ENCODE measurements around the gene HES4.

HES4 gene

GRCh38 chr1:999725-1000356, at the start of gene HES4:
HES4 (minus strand) TSS chr1:1000097; CDS start chr1:999973, 124 bp downstream.
- no peak for DNase-seq (ENCODE audit: low read depth, low spot score)

GRCh38 chr1:1048765-1049164, 48.9 kb upstream of the HES4 start:
- DNase-seq (ENCODE audit: low read depth, low spot score) = no peak

DNA sequence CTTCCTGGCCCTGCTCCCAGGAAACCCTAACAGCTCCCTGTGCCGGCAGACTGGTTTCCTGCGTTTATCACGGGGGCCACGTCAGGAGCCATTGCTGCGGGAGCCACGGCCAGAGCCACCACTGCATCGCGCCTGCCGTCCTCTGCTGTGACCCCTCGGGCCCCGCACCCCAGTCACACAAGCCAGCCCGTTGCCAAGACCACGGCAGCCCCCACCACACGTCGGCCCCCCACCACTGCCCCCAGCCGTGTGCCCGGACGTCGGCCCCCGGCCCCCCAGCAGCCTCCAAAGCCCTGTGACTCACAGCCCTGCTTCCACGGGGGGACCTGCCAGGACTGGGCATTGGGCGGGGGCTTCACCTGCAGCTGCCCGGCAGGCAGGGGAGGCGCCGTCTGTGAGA, 48.1 kb upstream of the HES4 start:
- no peak for DNase-seq (ENCODE audit: low read depth, low spot score)

- no peak for DNase-seq (ENCODE audit: low read depth, low spot score)
Measured at GRCh38 chr1:1047407-1047806, 47.5 kb upstream of the HES4 start.

GRCh38 chr1:1046767-1047166, 46.9 kb upstream of the HES4 start:
- DNase-seq (ENCODE audit: low read depth, low spot score) = no peak

GRCh38 chr1:1046243-1046642, 46.3 kb upstream of the HES4 start:
- DNase-seq (ENCODE audit: low read depth, low spot score) = no peak

DNA sequence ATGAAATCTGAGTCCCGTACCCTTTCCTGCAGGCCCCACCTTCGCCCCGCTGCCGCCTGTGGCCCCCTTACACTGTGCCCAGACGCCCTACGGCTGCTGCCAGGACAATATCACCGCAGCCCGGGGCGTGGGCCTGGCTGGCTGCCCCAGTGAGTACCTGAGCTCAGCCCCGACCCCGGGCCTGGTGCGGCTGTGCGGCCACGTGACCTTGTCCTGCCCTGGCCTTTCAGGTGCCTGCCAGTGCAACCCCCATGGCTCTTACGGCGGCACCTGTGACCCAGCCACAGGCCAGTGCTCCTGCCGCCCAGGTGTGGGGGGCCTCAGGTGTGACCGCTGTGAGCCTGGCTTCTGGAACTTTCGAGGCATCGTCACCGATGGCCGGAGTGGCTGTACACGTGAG, 45.2 kb upstream of the HES4 start:
- no peak for DNase-seq (ENCODE audit: low read depth, low spot score)

DNA sequence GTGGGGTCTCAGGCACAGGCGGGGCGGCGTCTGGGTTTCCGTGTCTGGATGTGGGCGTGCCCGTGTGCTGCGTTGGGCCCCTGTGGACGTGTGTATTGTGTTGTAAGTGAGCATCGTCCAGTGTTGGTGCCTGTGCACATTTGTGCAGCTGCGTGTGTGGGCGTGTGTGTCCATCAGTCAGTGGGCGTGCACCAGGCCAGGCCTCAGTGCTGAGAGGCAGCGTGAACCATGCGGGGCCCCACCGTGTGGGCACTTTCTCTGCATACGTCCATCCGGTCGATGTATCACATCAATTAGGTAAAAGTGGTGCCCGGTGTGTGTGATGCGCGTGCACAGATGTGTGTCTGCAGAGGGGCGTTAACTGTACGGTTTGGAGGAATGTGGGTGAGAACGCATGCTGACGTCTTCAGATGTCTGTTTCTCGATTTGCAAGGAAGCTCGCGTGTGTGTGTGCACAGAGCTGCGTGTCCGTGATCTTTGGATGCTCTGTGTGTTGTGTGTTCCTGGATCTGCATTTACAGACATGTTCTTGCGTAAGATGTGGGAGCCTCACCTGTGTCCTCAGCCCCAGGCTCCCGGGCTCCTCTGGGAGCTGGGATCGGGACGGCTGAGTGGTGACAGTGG, 44.7 kb upstream of the HES4 start:
- DNase-seq (ENCODE audit: low read depth, low spot score) = no peak

DNA sequence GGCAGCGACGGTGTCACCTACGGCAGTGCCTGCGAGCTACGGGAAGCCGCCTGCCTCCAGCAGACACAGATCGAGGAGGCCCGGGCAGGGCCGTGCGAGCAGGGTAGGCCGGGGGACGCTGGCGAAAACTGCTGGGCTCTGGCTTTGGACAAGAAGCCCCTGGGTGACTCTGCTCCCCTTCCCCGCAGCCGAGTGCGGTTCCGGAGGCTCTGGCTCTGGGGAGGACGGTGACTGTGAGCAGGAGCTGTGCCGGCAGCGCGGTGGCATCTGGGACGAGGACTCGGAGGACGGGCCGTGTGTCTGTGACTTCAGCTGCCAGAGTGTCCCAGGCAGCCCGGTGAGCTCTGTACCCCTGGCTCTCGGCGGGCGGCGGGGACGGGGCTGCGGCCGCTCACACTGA, 44.0 kb upstream of the HES4 start:
- DNase-seq (ENCODE audit: low read depth, low spot score) = no peak

DNA sequence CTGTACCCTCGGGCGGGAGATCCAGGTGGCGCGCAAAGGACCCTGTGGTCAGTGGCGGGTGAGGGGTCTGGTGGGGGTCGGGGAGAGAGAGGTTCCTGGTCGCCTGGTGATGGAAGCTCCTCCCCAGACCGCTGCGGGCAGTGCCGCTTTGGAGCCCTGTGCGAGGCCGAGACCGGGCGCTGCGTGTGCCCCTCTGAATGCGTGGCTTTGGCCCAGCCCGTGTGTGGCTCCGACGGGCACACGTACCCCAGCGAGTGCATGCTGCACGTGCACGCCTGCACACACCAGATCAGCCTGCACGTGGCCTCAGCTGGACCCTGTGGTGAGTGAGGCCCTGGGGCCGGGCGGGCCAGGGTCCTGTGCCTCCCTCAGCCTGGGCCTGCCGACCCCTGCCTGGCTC, 43.5 kb upstream of the HES4 start:
- DNase-seq (ENCODE audit: low read depth, low spot score) = no peak

DNA sequence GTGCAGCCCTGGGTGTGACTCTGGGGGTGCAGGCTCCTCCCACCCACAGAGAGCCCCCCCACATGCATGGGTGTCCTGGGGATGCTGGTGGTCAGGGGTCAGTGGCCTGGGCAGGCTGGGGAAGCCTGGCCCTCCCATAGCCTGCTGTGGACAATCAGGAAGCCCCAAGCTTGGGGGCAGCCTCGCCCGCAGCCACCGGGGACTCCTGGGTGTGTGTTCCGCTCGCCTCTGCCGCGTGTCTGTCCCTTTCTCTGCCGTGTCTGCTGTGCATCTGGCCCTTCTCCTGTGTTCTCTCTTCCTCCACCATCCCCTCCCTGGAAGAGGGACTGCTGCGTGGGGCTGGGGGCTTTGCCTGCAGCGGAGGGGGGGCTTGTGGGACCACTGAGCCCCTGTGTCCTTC, 42.9 kb upstream of the HES4 start:
- DNase-seq (ENCODE audit: low read depth, low spot score) = no peak

DNA sequence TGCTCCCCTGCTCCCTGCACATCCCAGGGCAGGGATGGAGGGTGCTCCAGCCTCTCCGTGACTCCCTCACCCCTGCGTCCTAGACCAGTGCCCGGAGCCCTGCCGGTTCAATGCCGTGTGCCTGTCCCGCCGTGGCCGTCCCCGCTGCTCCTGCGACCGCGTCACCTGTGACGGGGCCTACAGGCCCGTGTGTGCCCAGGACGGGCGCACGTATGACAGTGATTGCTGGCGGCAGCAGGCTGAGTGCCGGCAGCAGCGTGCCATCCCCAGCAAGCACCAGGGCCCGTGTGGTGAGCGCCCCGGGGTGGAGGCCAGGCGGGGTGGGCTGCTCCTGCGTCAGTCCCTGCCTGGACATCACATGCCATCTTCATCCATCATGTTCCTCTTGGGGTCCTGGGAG, 42.0 kb upstream of the HES4 start:
- no peak for DNase-seq (ENCODE audit: low read depth, low spot score)

DNA sequence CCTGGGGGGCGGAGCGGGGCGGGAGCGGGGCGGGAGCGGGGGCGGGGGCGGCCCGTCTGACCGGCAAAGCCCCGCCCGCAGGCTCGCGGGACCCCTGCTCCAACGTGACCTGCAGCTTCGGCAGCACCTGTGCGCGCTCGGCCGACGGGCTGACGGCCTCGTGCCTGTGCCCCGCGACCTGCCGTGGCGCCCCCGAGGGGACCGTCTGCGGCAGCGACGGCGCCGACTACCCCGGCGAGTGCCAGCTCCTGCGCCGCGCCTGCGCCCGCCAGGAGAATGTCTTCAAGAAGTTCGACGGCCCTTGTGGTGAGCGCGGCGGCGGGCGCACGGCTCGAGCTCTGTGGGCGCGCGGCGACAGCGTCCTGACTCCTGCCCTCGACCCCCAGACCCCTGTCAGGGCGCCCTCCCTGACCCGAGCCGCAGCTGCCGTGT, 41.2 kb upstream of the HES4 start:
- no peak for DNase-seq (ENCODE audit: low read depth, low spot score)

GRCh38 chr1:1040004-1040991, 40.4 kb upstream of the HES4 start:
- DNase-seq (ENCODE audit: low read depth, low spot score) = no peak

GRCh38 chr1:1039145-1039910, 39.4 kb upstream of the HES4 start:
- DNase-seq (ENCODE audit: low read depth, low spot score) = no peak

GRCh38 chr1:1038694-1039093, 38.8 kb upstream of the HES4 start:
- no peak for DNase-seq (ENCODE audit: low read depth, low spot score)

GRCh38 chr1:1037366-1038327, 37.8 kb upstream of the HES4 start:
- no peak for DNase-seq (ENCODE audit: low read depth, low spot score)

DNA sequence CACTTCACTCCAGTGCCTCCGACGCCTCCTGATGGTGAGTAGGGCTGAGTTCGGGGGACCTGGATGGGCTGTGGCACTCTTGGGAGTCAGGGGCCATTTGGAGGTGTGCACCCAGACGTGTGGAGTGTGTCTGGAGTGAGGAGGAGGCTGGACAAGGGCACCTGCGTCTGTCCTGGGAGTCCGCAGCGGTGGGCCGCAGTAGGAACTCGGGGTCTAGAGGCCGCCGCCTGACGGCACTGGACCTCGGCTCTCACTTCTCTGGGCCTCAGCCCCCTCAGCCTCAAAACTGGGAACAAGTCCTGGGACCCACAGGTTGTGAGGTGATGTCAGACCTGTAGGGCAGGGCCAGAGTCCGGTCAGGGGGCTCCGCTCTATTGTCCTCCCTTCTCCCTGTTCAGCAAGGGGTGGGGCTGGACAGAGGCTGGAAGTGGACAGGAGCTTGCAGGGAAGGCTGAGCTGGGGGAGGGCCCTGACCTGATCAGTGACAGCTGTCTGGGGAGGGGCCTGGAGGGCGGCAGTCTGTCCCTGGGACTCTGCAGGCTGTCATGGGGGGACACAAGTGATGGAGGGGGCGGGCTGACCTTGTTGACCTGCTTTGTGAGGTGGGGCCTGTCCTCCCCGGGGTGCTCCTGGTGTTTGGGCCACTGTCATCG, 35.5 kb upstream of the HES4 start:
- DNase-seq (ENCODE audit: low read depth, low spot score) = no peak

DNA sequence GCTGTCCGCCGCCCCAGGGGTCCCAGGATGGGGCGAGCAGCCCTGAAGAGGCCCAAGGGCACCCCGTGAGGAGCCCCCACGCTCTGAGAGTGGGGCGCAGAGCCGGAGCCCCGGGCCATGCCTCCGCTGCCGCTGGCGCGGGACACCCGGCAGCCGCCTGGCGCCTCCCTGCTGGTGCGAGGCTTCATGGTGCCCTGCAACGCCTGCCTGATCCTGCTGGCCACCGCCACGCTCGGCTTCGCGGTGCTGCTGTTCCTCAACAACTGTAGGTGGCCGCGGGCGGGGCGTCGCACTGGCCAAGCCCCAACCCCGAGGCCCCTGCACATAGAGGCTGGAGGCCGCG, 34.5 kb upstream of the HES4 start:
- DNase-seq (ENCODE audit: low read depth, low spot score) = no peak

DNA sequence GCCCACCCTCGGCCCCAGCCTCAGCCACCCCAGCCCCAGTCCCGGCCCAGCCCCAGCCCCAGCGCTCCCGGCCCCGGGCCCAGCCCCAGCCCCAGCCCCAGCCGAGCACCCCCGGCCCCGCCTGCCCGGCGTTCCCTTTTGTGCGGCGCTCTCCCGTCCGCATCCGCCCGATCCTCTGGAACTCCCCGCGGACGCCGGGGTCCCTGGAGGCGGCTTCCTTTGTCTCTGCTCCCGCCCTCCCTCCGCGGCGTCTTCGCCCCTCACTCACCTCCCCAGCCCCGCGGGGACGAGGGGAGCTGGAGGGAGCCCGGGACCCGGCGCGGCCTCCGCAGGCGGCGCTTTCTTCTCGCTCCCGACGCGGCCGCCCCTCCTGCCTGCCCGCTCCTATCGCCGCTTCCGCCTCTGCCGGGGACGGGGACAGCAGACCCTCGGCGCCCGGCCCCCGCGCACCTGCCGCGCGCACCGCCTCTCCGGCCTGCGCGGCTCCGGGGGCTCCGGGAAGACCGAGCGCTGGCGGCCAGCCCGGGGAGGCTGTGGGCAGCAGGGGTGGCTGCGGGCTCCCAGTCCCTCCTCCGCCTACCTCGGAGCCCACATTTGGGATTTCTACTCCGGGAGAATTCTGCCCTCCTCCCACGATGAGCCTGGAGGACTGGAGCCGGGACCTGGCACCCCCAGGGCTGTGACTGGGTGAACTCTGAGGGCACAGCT, 34.0 kb upstream of the HES4 start:
- DNase-seq (ENCODE audit: low read depth, low spot score) = no peak
